Right lobe of liver (tissue), 6 donors: ENCODE measurements around the gene MAEA. TPM values are rescaled to one million over a fixed set of nuclear protein-coding genes. Genes with fewer than 3 reads are reported as not detected.
A peak's percentile ranks its signal among the peaks of the same experiment; 100 is the strongest.

Experiments
- ATAC-seq, 4 donors: fragments of 200-7000 bp; cut with Tn5 transposase; one replicate each; pipeline ENCODE4 v1.9.1; 2020; ENCODE audit warnings: mild to moderate bottlenecking in 4 of 4, moderate library complexity in 4 of 4
- DNase-seq, 3 donors: peaks; one replicate each; pipeline ENCODE4 v3.0.0-alpha.2; 2020
- H3K27ac ChIP-seq, 3 donors: fragments of 200-600 bp; one replicate each; pipeline ENCODE4 v1.8.0; 2022
- H3K27me3 ChIP-seq, 2 donors: fragments of 200-600 bp; one replicate each; pipeline ENCODE4 v1.8.0; 2022
- H3K36me3 ChIP-seq, 4 donors: fragments of 200-600 bp; sonication (generic) in 1 of 4; one replicate each; pipeline versions ENCODE4 v1.5.1 to v1.8.0; 2017 to 2022; ENCODE audit warnings: control low read depth in 1 of 4
- H3K4me1 ChIP-seq, 4 donors: fragments of 200-600 bp; sonication (generic) in 1 of 4; one replicate each; pipeline versions ENCODE4 v1.5.1 to v1.8.0; 2017 to 2022; ENCODE audit warnings: control low read depth in 1 of 4
- H3K4me3 ChIP-seq, 3 donors: fragments of 200-600 bp; one replicate each; pipeline ENCODE4 v1.8.0; 2022
- H3K9me3 ChIP-seq, 4 donors: fragments of 200-600 bp; sonication (generic) in 1 of 4; one replicate each; pipeline versions ENCODE4 v1.5.1 to v1.8.0; 2017 to 2022; ENCODE audit warnings: control low read depth in 1 of 4
- POLR2A ChIP-seq: fragments of 450-650 bp; IDR thresholded peaks from one replicate; pipeline ENCODE4 v1.6.1; 2017; ENCODE audit warnings: antibody characterized with exemption, mild to moderate bottlenecking
- WGBS: methylation state at CpG from one replicate; pipeline ENCODE4 v1.1.6; 2018; ENCODE audit warnings: low coverage, low lambda C conversion rate; ENCODE audit not compliant: insufficient coverage; ENCODE audit errors: missing lambda C conversion rate; 5-methylcytosine and 5-hydroxymethylcytosine counted together
- intact Hi-C, 2 donors: fragments of 100-400 bp; cut with DNase I; formaldehyde crosslinking; loops; one replicate each; pipeline versions ENCODE4 v1.11.2 to v1.14.1; 2022
- total RNA-seq, 6 experiments: library from RNA; depleted of rRNA in 2 of 6; stranded (reverse); fragments of >200 nt in 2 of 6; fragmentation: NEBNext Ultra II Directional in 3 of 6; extraction: Animal tissue kit (Norgen Biotek cat#: 25700) in 3 of 6; gene quantifications; one replicate each; pipeline versions ENCODE4 v1.1.0 to v1.2.4, GENCODE V29; 2016 to 2023
- TF ChIP-seq, protein P1 (sequence below), 4 donors: fragments of 200-600 bp in 3 of 4; fragments of 450-650 bp in 1 of 4; IDR thresholded peaks; one replicate each; pipeline versions ENCODE4 v1.5.1 to v1.8.0; 2016 to 2022; ENCODE audit warnings: antibody characterized with exemption in 4 of 4, mild to moderate bottlenecking in 2 of 4
- donor health status: DM: no; HTN: yes; CAD: no.
- donor health status: DM: no; HTN: no; CAD: no.
- donor health status: DM: no; HTN: no; CAD: no.
- donor health status: DM: no; HTN: yes; CAD: no.
- donor health status: DM: no; HTN: yes; CAD: no.

Gene MAEA
- total RNA-seq, 6 experiments from 2014 or later: 24.3 to 42.0 (median 27.9) TPM

DNA sequence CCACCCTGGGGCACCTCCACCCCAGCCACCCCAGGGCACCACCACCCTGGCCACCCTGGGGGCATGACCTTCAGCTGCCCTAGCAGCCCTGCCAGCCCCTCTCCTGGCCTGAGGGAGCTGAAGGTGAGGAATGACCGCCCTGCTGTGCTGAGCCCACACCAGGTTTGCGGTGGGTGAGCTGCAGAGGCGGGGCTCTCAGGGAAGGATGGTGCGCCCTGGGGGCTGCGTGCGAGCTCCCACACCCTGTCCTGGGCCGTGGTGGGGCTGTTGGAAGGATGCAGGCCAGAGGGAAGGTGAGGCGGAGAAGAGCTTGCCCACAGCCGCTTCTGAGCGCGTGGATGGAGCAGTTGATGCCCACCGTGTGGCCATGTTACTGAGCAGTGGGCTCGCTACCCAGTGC lies 75.1 kb downstream of the MAEA start:
- H3K36me3 ChIP-seq: no peaks in the 10 kb centered on the region
- no peak overlapping the region for H3K4me3 ChIP-seq
- H3K9me3 ChIP-seq: no peaks in the 10 kb centered on the region
- peaks cover 0 to 5% (median 0%) of the 10 kb centered on the region in 4 donors for H3K4me1 ChIP-seq
- DNase-seq (no peak), ATAC-seq (no peak)
- no peaks in the 10 kb centered on the region for H3K27me3 ChIP-seq
- no peak for TF ChIP-seq POLR2A
- TF ChIP-seq, protein P1, sequence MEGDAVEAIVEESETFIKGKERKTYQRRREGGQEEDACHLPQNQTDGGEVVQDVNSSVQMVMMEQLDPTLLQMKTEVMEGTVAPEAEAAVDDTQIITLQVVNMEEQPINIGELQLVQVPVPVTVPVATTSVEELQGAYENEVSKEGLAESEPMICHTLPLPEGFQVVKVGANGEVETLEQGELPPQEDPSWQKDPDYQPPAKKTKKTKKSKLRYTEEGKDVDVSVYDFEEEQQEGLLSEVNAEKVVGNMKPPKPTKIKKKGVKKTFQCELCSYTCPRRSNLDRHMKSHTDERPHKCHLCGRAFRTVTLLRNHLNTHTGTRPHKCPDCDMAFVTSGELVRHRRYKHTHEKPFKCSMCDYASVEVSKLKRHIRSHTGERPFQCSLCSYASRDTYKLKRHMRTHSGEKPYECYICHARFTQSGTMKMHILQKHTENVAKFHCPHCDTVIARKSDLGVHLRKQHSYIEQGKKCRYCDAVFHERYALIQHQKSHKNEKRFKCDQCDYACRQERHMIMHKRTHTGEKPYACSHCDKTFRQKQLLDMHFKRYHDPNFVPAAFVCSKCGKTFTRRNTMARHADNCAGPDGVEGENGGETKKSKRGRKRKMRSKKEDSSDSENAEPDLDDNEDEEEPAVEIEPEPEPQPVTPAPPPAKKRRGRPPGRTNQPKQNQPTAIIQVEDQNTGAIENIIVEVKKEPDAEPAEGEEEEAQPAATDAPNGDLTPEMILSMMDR (IDR thresholded peaks at IDR 0.05): no peak
- intact Hi-C loops: loop anchor here in 1 of 2 donors (10.0 kb wide), 1 partner anchor 260 kb away; no protein-coding TSS in a partner anchor
- no peak overlapping the region for H3K27ac ChIP-seq
- WGBS: 98% methylated on average over 8 of the region's 13 CpGs

DNA sequence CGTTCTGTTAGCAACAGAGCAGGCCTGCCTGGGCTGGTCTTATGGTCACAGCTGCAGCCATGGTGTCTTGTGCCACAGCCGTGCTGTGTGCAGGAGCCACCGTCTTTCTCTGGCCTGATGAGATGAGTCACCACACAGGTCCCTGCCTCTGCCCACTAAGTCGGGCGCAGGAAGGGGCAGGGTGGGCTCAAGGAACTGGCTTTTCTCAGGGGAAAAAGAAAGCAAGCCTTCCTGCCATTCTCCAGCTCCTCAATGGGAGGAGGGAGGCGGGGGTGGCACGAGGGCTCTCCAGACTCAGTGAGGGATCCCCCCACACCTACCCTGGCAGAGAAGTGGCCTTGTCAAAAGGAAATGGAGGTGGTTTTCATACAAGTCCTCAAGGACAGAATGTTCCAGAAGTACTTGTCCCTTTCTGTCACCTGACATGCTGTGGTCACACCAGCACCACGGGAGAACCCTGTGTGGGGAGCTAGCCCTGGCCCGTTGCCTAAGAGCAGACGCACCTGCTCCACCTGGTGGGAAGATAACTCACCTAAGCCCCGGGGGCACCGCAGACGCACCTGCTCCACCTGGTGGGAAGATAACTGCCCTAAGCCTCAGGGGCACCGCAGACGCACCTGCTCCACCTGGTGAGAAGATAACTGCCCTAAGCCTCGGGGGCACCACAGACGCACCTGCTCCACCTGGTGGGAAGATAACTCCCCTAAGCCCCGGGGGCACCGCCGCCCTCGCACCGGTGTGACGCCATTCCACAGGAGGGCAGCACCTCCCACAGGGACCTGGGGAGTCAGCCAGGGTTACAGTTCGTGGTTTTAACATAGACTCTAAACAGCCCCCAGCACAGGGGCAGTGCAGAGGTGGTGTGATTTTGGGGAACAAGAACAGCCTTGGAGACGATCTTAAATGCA lies 75.8 kb downstream of the MAEA start:
- intact Hi-C loops: loop anchor here in 1 of 2 donors (10.0 kb wide), 1 partner anchor 259 kb away; no protein-coding TSS in a partner anchor
- Histone ChIP-seq H3K4me1 (peaks cover 0 to 5% (median 2%) of the 10 kb centered on the region in 4 donors), H3K36me3 (no peaks in the 10 kb centered on the region), H3K4me3 (no peak overlapping the region), H3K9me3 (no peaks in the 10 kb centered on the region), H3K27me3 (no peaks in the 10 kb centered on the region), H3K27ac (no peak overlapping the region)
- TF ChIP-seq, protein P1 (IDR thresholded peaks at IDR 0.05): no peak
- TF ChIP-seq POLR2A: no peak
- 84% methylated on average over 8 of the region's 25 CpGs for WGBS
- DNase-seq (peak in 2 of 3 donors; percentile 12 to 36), ATAC-seq (no peak)

DNA sequence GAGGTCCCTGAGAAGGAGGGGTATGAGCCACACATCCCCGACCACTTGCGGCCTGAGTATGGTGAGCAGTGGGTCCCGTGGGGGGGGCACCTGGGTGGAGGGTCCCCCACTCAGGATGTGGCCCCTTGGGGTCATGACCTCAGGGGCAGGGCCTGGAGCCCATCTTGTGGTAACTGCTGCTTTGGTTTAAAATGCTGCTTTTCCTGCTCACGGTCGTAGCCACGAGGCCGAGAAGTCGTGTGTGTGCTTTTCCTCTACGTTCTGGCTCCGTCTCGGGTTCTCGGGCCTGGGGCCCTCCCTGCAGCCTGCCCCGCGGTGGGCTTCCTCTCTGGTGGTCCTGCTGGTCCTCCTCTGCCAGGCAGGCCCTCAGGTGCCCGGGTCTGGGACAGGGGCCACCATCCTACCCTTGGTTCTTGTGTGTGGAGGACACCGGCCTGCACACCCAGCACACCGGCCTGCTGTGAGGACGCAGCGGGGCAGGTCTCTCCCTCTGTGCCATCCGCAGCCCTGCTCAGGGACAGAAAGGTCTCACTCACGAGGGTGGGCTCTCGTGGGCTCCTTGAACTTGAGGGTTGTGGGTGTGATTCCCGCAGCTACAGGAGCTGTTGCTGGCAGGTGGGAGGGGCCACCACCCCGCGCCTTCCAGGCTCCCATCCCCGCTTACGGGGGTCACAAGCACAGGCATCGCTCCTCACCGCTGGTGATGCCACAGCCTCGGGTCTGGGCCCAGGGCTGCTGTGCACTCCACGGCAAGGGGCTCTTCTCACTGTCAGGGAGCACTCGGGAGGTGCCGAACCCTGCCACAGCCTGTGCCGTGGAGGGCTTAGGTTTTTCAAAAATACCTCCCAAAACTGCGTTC lies 76.9 kb downstream of the MAEA start:
- no peak for ATAC-seq
- no peaks in the 10 kb centered on the region for H3K27me3 ChIP-seq
- WGBS: 96% methylated on average over 7 of the region's 35 CpGs
- TF ChIP-seq, protein P1 (IDR thresholded peaks at IDR 0.05): no peak
- no peak for TF ChIP-seq POLR2A
- intact Hi-C loops: loop anchor here in 1 of 2 donors (10.0 kb wide), 1 partner anchor 258 kb away; no protein-coding TSS in a partner anchor
- no peak overlapping the region for H3K4me3 ChIP-seq
- peak in 2 of 3 donors; percentile 15 to 53 for DNase-seq
- no peaks in the 10 kb centered on the region for H3K9me3 ChIP-seq
- no peak overlapping the region for H3K27ac ChIP-seq
- no peaks in the 10 kb centered on the region for H3K36me3 ChIP-seq
- H3K4me1 ChIP-seq: peaks cover 0 to 5% (median 2%) of the 10 kb centered on the region in 4 donors

DNA sequence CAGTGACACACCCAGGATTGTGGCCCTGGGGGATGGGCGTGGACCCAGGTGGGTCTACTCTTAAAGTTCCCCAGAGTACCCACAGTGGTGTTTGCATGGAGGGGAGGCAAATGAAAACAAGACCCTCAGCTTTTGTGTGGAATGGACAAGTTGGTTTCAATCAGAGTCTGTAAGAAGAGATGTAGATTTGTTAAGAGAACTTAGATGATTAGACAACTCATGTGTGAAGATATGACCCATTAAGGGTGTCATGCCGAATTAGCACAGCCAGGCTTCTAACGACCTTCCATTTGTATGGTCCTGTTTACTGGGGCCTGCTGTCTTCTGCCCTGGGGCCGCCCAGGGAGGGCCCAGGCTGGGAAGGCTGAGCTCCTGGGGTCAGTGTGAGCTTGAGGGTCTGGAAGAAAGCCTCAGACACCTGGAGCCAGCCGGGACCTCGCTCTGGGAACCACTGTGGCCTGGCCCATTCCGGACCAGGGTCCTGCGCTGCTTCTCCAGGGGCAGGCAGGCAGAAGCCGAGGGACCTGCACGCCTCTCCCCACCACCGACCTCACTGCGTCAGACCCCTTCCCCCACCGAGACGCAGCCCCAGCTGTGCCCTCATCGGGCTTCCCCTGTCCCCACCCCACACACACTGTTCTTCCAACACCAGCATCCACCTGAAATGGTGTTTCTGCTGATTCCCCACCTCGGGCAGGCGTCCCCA lies 77.7 kb downstream of the MAEA start:
- intact Hi-C loops: loop anchor here in 1 of 2 donors (10.0 kb wide), 1 partner anchor 257 kb away; no protein-coding TSS in a partner anchor
- no peak for ATAC-seq
- Histone ChIP-seq H3K27me3 (no peaks in the 10 kb centered on the region), H3K4me1 (peaks cover 0 to 5% (median 2%) of the 10 kb centered on the region in 4 donors), H3K27ac (no peak overlapping the region), H3K36me3 (no peaks in the 10 kb centered on the region), H3K4me3 (no peak overlapping the region), H3K9me3 (no peaks in the 10 kb centered on the region)
- DNase-seq: peak in 1 of 3 donors; percentile 40
- WGBS: 96% methylated on average over 3 of the region's 17 CpGs
- TF ChIP-seq, protein P1 (IDR thresholded peaks at IDR 0.05): no peak
- no peak for TF ChIP-seq POLR2A
